Measurements from ENCODE around the gene PTPRU. TPM values are rescaled to one million over a fixed set of nuclear protein-coding genes. Genes with fewer than 3 reads are reported as not detected.

Gene PTPRU
- total and polyA plus RNA-seq, 2 of the 8 experiments (the other 6 are each of a cell fraction or from before 2014, with no cell fraction given) = 33.8 to 41.8 TPM

DNA sequence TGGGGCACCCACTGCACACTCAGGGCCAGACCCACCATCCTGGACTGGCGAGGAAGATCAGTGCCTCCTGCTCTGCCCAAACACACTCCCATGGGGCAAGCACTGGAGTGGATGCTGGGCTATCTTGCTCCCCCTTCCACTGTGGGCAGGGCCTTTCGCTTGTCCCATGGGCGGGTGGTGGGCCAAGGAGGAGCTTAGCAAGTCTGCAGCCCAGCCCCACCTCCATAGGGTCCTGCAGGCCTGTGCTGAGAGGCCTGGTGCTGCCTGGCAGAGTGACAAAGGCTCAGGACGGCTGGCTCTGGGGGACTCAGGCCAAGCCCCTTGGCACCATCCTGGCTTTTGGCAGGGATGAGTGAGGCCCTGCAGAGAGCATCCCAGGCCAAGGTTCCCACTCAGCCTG lies 89.4 kb downstream of the PTPRU start:
- H4K8ac ChIP-seq (ENCODE audit: extremely low read depth, insufficient read depth, low read length) = peak overlapping the region; percentile 69; the same call in 1 of the 2 replicates
- H4K91ac ChIP-seq (replicated peaks; ENCODE audit: insufficient read length, low read length) = no peak overlapping the region
- H3K27me3 ChIP-seq (replicated peaks in 1 of 4; ENCODE audit: control insufficient read depth in 3 of 4, extremely low read depth in 1 of 4, insufficient read depth in 3 of 4, low read length in 3 of 4) = no peaks in the 10 kb centered on the region
- H2BK20ac ChIP-seq (ENCODE audit: low read length) = no peak overlapping the region
- peaks cover 1% of the 10 kb centered on the region; the same call in 1 of the 2 replicates for H3K23me2 ChIP-seq (ENCODE audit: low read depth, low read length)
- POLR2A ChIA-PET (ENCODE audit: partially characterized antibody) = interaction anchor here (0.6 to 1.5 kb wide), 2 partner anchors 75 to 82 kb away, joined by 3 read pairs; no protein-coding TSS in a partner anchor
- no peak overlapping the region for H2AK5ac ChIP-seq (ENCODE audit: low read depth, low read length)
- H2BK12ac ChIP-seq (ENCODE audit: low read depth, low read length) = peak overlapping the region; percentile 50; the same call in 1 of the 2 replicates
- no peak overlapping the region for H3K14ac ChIP-seq (ENCODE audit: insufficient read length)
- no peaks in the 10 kb centered on the region; a peak in 2 of 8 replicates for H3K36me3 ChIP-seq (ENCODE audit: control insufficient read depth in 2 of 4, insufficient read depth in 4 of 4, low read length in 3 of 4)
- CTCF ChIA-PET (ENCODE audit: partially characterized antibody) = interaction anchor here (8.4 kb wide), 1 partner anchor 82 kb away, joined by 113 read pairs; no protein-coding TSS in a partner anchor
- 84% methylated on average over 4 of the region's 4 CpGs; no CpG with 5 or more reads in 1 of the 2 experiments for WGBS, 2 experiments (ENCODE audit: extremely low coverage in 1 of 2, insufficient coverage in 1 of 2, insufficient read length in 1 of 2, insufficient replicate concordance in 2 of 2, low coverage in 1 of 2, low lambda C conversion rate in 2 of 2, missing lambda C conversion rate in 1 of 2)
- H2BK5ac ChIP-seq (ENCODE audit: low read depth, low read length) = peak overlapping the region; percentile 45
- no peak overlapping the region for H3K9ac ChIP-seq (replicated peaks in 1 of 4; ENCODE audit: extremely low read depth in 1 of 4, low read depth in 3 of 4, low read length in 3 of 4)
- no peaks in the 10 kb centered on the region for H3K79me2 ChIP-seq (ENCODE audit: control insufficient read depth in 1 of 2, insufficient read depth in 2 of 2, low read length in 2 of 2)
- peak overlapping the region; percentile 58 for H3K4ac ChIP-seq (replicated peaks; ENCODE audit: insufficient read length, low read depth, low read length)
- peak overlapping the region; percentile 93 for H4K5ac ChIP-seq (ENCODE audit: insufficient read length, low read depth, low read length)
- TF ChIP-seq SIN3A (conservative IDR thresholded peaks at IDR 0.05 in 1 of 2, IDR thresholded peaks at IDR 0.05 in 1 of 2; ENCODE audit: low read depth in 1 of 2, low read length in 2 of 2) = no peak
- TF ChIP-seq CTCF (IDR thresholded peaks at IDR 0.05; ENCODE audit: control extremely low read depth in 1 of 3, insufficient read depth in 1 of 3, low read depth in 1 of 3, low read length in 3 of 3) = no peak
- TF ChIP-seq MAFK (IDR thresholded peaks at IDR 0.05; ENCODE audit: low read depth, low read length) = no peak
- H3K4me3 ChIP-seq (ENCODE audit: extremely low read depth in 1 of 4, insufficient read depth in 2 of 4, low read depth in 3 of 4, low read length in 4 of 4) = peak overlapping the region in 3 of 4 experiments; percentile 6 to 48 (median 38); a peak in 4 of 8 replicates
- H3K4me1 ChIP-seq (replicated peaks in 1 of 4; ENCODE audit: control insufficient read depth in 3 of 4, insufficient read depth in 4 of 4, low read length in 3 of 4) = peaks cover 5 to 14% (median 11%) of the 10 kb centered on the region in 4 experiments
- no peak overlapping the region for H3K23ac ChIP-seq (ENCODE audit: insufficient read length)
- H2BK15ac ChIP-seq (ENCODE audit: low read length) = no peak overlapping the region
- DNase-seq (ENCODE audit: low read depth in 1 of 2, low spot score in 2 of 2) = peak in 1 of 2 experiments; percentile 53
- FAIRE-seq = no peak
- no peak overlapping the region for H3K56ac ChIP-seq (replicated peaks; ENCODE audit: insufficient read length, low read depth, low read length)
- H3K4me2 ChIP-seq (ENCODE audit: insufficient read depth in 1 of 2, low read depth in 2 of 2, low read length in 2 of 2) = peak overlapping the region; percentile 64 to 67
- no peak overlapping the region; the same call in 1 of the 2 replicates for H3K27ac ChIP-seq (ENCODE audit: low read depth, low read length)
- H3K9me3 ChIP-seq (ENCODE audit: insufficient read depth in 2 of 2, low read depth in 1 of 2, low read length in 1 of 2) = no peaks in the 10 kb centered on the region
- H2AFZ ChIP-seq (ENCODE audit: low read length) = no peak overlapping the region
- no peak overlapping the region for H2BK120ac ChIP-seq (replicated peaks; ENCODE audit: low read depth, low read length)
- no peaks in the 10 kb centered on the region for H3K79me1 ChIP-seq (ENCODE audit: low read depth, low read length)
- H3K18ac ChIP-seq (ENCODE audit: extremely low read depth, low read length) = peak overlapping the region; percentile 53
- no peaks in the 10 kb centered on the region for H4K20me1 ChIP-seq (replicated peaks in 1 of 2; ENCODE audit: control insufficient read depth in 1 of 2, insufficient read depth in 2 of 2, low read length in 2 of 2)

Data from H1 (cell line).